Measurements from ENCODE around the gene MED15.

The MED15 gene

GRCh38 chr22:20629401-20629800 is 122.0 kb downstream of the MED15 start:
- no peak for DNase-seq

- DNase-seq: no peak
Observed at GRCh38 chr22:20630873-20631617, 123.6 kb downstream of the MED15 start.

DNA sequence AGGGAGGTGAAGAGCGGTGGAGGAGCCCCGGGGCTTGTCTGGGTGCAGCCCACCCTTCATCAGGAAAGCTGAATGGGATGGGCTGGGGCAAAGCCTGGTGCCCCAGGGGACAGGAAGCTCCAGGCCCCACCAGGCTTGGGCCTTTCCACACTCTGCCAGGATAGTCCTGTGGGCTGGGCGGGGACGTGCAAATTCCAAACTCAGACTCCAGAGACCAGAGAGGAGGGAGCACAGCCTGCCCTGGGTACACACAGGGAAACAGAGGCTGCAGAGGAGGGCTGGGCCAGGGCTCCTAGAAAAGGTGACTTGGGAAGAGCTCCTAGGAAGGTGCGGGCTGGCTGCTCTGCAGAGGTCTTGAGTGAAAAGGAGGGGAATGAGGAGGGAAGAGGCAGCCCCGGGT is 124.7 kb downstream of the MED15 start:
- DNase-seq: no peak

DNA sequence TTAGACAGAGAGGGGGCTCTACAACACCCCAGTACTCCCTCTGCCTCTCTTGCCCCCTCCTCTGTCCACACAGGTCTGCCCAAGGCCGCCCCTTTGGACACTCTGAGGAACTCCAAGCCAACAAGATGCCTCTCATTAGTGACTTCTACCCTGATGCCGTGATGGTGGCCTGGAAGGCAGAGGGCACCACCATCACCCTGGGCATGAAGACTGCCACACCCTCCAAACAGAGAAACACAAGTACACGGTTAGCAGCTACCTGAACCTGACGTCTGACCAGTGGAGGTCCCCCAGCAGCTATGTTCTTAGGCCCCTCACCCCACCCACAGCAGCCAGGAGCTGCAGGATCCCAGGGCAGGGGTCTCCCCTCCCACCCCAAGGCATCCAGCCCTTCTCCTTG is 125.1 kb downstream of the MED15 start:
- no peak for DNase-seq

GRCh38 chr22:20634560-20635226 is 127.3 kb downstream of the MED15 start:
- DNase-seq: no peak

- DNase-seq: no peak
Observed at GRCh38 chr22:20635227-20635591, 127.8 kb downstream of the MED15 start.

- DNase-seq: no peak
Observed at GRCh38 chr22:20636075-20636812, 128.8 kb downstream of the MED15 start.

DNA sequence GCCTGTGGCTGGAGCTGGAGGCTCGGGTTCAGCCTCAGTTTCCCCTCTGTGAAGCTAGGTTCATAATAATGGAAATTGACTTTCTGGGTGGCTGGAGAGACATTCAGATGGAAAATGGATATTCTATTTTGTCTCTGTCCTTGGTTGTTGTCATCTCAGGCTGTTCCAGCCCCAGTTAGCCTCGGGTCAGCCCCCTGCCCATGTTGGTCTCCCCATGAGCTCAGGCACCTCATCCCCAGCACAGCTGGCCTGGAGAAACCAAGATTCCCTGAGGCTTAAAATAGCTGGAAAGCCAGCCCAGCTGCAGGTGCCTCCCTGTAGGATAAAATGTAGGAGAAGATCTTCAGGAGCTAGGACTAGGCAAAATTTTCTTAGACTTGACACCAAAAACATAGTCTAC is 129.5 kb downstream of the MED15 start:
- DNase-seq: no peak

Data from eye (tissue), 1 donor.